GM10266 (cell line): ENCODE data around the gene CLDN34.

Experiments used
- DNase-seq: peaks from one replicate; pipeline ENCODE4 v3.0.0; 2012; ENCODE audit errors: extremely low spot score
- TF ChIP-seq, protein P1 (sequence below): IDR thresholded peaks from 2 replicates; pipeline ENCODE4 v1.5.1; 2012; ENCODE audit warnings: mild to moderate bottlenecking, low read depth; ENCODE audit not compliant: control insufficient read depth, insufficient read depth; ENCODE audit errors: missing control alignments

Gene CLDN34, protein sequence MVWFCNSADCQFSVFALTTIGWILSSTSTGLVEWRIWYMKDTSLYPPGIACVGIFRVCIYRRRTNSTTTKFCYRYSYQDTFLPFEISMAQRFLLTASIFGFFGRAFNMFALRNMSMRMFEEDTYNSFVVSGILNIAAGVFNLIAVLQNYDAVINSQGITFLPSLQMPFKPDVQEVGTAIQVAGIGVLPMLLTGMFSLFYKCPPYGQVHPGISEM

DNA sequence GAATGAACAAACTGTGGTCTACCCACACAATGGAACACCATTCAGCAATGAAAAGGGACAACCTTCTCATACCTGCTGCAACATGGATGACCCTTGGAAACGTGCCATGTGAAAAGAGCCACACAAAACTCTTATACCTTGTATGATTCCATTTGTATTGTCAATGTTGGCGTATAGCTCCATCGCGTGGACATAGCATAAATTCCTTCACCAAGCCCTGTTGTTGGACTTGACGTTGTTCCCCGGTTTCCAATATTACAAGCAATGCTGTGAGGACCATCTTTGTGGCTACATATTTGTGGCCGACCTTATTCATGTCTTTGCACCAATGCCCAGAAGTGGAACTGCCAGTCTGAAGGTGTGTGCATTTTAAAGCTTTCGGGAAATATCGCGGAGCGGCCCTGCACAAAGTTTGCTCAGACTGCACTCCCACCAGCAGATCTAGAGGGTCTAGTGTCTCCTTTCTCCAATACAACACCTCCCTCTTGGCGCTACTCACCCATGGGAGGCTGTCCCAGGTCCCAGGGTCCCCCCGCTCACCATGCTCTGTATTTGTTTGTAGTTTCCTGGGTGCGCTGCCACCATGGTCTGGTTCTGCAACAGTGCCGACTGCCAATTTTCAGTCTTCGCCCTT, at the start of gene CLDN34:
Gene CLDN34 (plus strand): TSS at position 584 of the 634 bp plus-strand sequence. CDS start 0 bp downstream, at position 584.
- no peak for DNase-seq
- TF ChIP-seq, protein P1, sequence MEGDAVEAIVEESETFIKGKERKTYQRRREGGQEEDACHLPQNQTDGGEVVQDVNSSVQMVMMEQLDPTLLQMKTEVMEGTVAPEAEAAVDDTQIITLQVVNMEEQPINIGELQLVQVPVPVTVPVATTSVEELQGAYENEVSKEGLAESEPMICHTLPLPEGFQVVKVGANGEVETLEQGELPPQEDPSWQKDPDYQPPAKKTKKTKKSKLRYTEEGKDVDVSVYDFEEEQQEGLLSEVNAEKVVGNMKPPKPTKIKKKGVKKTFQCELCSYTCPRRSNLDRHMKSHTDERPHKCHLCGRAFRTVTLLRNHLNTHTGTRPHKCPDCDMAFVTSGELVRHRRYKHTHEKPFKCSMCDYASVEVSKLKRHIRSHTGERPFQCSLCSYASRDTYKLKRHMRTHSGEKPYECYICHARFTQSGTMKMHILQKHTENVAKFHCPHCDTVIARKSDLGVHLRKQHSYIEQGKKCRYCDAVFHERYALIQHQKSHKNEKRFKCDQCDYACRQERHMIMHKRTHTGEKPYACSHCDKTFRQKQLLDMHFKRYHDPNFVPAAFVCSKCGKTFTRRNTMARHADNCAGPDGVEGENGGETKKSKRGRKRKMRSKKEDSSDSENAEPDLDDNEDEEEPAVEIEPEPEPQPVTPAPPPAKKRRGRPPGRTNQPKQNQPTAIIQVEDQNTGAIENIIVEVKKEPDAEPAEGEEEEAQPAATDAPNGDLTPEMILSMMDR = no peak

DNA sequence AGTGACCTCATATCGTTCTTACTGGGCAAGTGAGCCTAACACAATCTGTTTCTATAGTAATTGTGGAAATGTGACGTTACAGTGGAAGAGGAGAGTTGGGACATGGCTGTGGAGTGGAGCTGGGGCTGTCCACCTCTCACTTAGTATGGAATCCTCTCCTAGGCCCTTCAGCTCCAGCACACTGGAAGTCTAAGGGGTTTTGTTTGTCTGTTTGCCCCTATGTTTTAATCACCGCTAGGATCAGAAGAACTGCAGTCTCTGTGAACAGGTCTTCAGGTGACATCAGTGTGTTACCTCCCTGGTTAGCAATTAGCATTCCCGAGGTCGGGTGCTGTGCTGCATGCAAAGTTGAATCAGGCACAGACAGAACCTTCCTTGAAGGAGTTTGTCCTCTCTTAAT, 49.3 kb upstream of the CLDN34 start:
- no peak for DNase-seq
- TF ChIP-seq, protein P1 = no peak

DNA sequence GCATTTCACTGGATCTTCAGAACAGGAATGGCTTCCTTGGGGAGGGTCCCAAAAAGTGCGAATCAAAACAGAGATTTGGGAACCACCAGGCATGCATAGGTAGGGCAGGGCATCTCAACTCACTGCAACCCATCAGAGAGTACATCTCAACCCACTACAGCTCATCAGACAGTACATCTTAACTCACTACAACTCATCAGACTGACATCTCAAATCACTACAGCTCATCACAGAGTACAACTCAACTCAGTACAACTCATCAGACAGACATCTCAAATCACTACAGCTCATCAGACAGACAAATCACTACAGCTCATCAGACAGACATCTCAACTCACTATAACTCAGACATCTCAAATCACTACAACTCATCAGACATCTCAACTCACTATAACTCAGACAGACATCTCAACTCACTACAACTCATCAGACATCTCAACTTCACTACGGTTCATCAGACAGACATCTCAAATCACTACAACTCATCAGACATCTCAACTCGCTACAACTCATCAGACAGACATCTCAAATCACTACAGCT, 47.5 kb upstream of the CLDN34 start:
- TF ChIP-seq, protein P1 = no peak
- no peak for DNase-seq

DNA sequence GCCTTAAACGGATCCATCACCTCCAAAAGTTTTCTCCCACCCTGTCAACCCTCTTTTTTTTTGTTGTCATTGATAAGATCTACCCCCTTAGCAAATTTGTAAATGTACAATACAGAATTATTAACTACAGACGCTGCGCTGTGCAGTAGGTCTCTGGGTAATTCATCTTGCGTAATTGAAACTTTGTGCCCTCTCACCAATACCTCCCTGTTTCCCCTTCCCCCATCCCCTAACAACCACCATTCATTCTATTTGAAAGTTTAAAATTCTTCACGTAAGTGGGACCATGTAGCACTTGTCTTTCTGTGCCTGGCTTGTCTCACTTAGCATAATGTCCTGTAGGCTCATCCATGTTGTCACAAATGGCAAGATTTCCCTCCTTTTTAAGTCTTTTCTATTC, 45.8 kb upstream of the CLDN34 start:
- DNase-seq = no peak
- TF ChIP-seq, protein P1 = no peak

DNA sequence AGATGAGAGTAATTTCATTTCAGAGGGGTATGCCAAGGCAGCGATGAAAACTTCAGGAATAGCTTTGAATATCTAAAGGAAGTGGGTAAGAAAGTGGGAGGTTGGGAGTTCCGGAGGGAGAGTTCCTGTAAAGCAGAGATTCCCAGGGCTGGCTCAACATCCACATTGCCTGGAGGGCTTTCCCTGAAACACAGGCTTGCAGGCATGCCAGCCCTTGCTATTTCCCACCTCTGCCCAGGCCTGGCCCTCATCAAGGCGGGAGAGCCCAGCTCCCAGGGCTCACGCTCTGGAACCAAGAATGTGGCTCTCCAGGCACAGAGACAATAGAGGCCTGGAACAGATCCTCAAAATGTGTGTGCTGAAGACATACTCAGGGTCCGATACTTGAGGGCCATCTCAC, 43.8 kb upstream of the CLDN34 start:
- no peak for DNase-seq
- TF ChIP-seq, protein P1 = no peak

DNA sequence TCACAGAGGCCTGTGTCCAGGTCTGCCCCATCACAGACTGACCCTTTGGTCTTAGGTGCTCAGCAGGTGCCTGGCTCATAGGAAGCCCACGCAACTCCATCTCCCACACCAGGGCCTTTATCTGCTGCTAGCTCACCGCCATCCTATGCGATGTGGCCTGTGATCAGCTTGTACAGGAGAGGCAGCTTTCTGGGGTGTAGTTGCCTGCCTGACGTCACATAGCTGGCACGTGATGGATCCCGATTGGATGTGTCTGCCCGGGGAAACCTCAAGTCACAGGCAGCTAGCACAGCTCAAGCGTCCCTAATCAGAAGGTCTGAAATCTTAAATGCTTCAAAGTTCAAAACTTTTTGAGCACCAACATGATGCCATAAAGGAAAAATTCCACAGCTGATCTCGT, 41.2 kb upstream of the CLDN34 start:
- TF ChIP-seq, protein P1 = no peak
- no peak for DNase-seq
